K562 (cell line): ENCODE results near the gene PLEKHA6. TPM values are rescaled to one million over a fixed set of nuclear protein-coding genes. Genes with fewer than 3 reads are reported as not detected.

Experiments
- CBFA2T2 ChIP-seq: fragments of 450-650 bp; conservative IDR thresholded peaks from 2 replicates; pipeline ENCODE4 v1.6.1; 2017; ENCODE audit warnings: mild to moderate bottlenecking
- ELF2 ChIP-seq: fragments of 250-450 bp; sonication (Bioruptor Pico); IDR thresholded peaks from 2 replicates; pipeline ENCODE4 v1.5.0; 2021; ENCODE audit warnings: mild to moderate bottlenecking
- ETV6 ChIP-seq, 3 experiments: fragments of 150-350 bp in 1 of 3; sonication (generic) in 1 of 3; formaldehyde crosslinking in 1 of 3; IDR thresholded peaks; 2 replicates each; pipeline versions ENCODE4 v1.6.1 to v1.8.0; 2014 to 2022; ENCODE audit warnings: borderline replicate concordance in 2 of 3, low read depth in 2 of 3, antibody characterized with exemption in 1 of 3, low read length in 1 of 3, mild to moderate bottlenecking in 1 of 3, missing genetic modification reagents in 1 of 3
- JUND ChIP-seq, 2 experiments: IDR thresholded peaks; 2 replicates in 1 of 2; 3 replicates in 1 of 2; pipeline ENCODE4 v1.6.1; 2011; ENCODE audit warnings: borderline replicate concordance in 2 of 2, low read depth in 2 of 2, low read length in 2 of 2, improper control_type of control experiment in 1 of 2, missing biosample characterization in 1 of 2, missing genetic modification characterization in 1 of 2, missing genetic modification reagents in 1 of 2
- MAZ ChIP-seq, 2 experiments: fragments of 450-650 bp in 1 of 2; sonication (generic) in 1 of 2; formaldehyde crosslinking; IDR thresholded peaks in 1 of 2; conservative IDR thresholded peaks in 1 of 2; 2 replicates each; pipeline versions ENCODE4 v1.4.0 to v1.5.0; 2020; ENCODE audit warnings: mild to moderate bottlenecking in 1 of 2, missing genetic modification reagents in 1 of 2
- PTBP1 ChIP-seq: fragments of 200-400 bp; formaldehyde crosslinking; IDR thresholded peaks from 2 replicates; pipeline ENCODE4 v1.6.1; 2017; ENCODE audit warnings: low read depth, low read length
- RBM34 ChIP-seq: fragments of 200-400 bp; formaldehyde crosslinking; IDR thresholded peaks from 2 replicates; pipeline ENCODE4 v1.6.1; 2018; ENCODE audit warnings: low read length, borderline replicate concordance; ENCODE audit not compliant: insufficient read depth
- SMAD4 ChIP-seq: fragments of 250-450 bp; sonication (Bioruptor Pico); conservative IDR thresholded peaks from 2 replicates; pipeline ENCODE4 v1.8.0; 2021; ENCODE audit warnings: inconsistent platforms, mild to moderate bottlenecking, moderate library complexity
- SOX6 ChIP-seq: fragments of 450-650 bp; IDR thresholded peaks from 2 replicates; pipeline ENCODE4 v1.6.1; 2014; ENCODE audit warnings: mild to moderate bottlenecking
- ZBTB11 ChIP-seq, 3 experiments: fragments of 200-800 bp in 1 of 3; fragments of 250-450 bp in 1 of 3; fragments of 450-650 bp in 1 of 3; sonication (Bioruptor Pico) in 1 of 3; sonication (Bioruptor generic) in 1 of 3; formaldehyde crosslinking in 1 of 3; IDR thresholded peaks; 2 replicates each; pipeline versions ENCODE4 v1.6.1 to v1.8.0; 2016 to 2022; ENCODE audit warnings: mild to moderate bottlenecking in 2 of 3, missing genetic modification characterization in 2 of 3, missing compliant biosample characterization in 1 of 3, moderate library complexity in 1 of 3
- ZBTB40 ChIP-seq, 2 experiments: fragments of 450-650 bp in 1 of 2; sonication (generic) in 1 of 2; formaldehyde crosslinking in 1 of 2; IDR thresholded peaks; 2 replicates each; pipeline versions ENCODE4 v1.7.1 to v1.9.0; 2016 to 2022; ENCODE audit warnings: inconsistent platforms in 1 of 2, mild to moderate bottlenecking in 1 of 2, missing genetic modification reagents in 1 of 2
- polyA plus RNA-seq, 8 experiments: library from polyadenylated mRNA; depleted of rRNA in 4 of 8; stranded (reverse) in 5 of 8; unstranded in 3 of 8; fragments of >200 nt; fragmentation: Nextera tagmentation in 2 of 8; fragmentation: Illumina TruSeq in 1 of 8; extraction: Ambion mirVana in 2 of 8; extraction: Trizol in 1 of 8; gene quantifications; 2 replicates each; pipeline versions ENCODE4 v1.2.1 to v1.2.3, GENCODE V29; 2011 to 2014; ENCODE audit warnings: inconsistent platforms in 1 of 8, missing spikeins in 1 of 8
- total RNA-seq, 7 experiments: library from RNA; depleted of rRNA in 6 of 7; stranded (reverse); fragments of >200 nt in 6 of 7; fragmentation: Illumina TruSeq in 2 of 7; extraction: Trizol in 2 of 7; gene quantifications; 2 replicates each; pipeline versions ENCODE4 v1.2.1 to v1.2.3, GENCODE V29; 2011 to 2021; ENCODE audit warnings: low replicate concordance in 1 of 7

PLEKHA6 gene
- total and polyA plus RNA-seq, 9 of the 15 experiments (the other 6 are each of a cell fraction or from before 2014, with no cell fraction given), result under 0.01 to 0.33 (median 0.01) TPM; not detected in 4

- TF ChIP-seq ZBTB40 (IDR thresholded peaks at IDR 0.05) (no peak), ZBTB40 (CRISPR knock-in tag; IDR thresholded peaks at IDR 0.05) (peak; percentile 34; the same call in 1 of the 2 replicates), SOX6 (no peak), MAZ (CRISPR knock-in tag; conservative IDR thresholded peaks at IDR 0.05 in 1 of 2, IDR thresholded peaks at IDR 0.05 in 1 of 2) (peak in 1 of 2 experiments; percentile 25; a peak in 1 of 4 replicates), JUND (IDR thresholded peaks at IDR 0.05; ENCODE audit: borderline replicate concordance, low read depth, low read length) (0 out of 2 replicates have a peak, but pooled peaks have one; percentile 12), JUND (tag; IDR thresholded peaks at IDR 0.05; ENCODE audit: borderline replicate concordance, low read depth, low read length) (no peak), RBM34 (no peak), PTBP1 (no peak), ZBTB11 (CRISPR knock-in tag; IDR thresholded peaks at IDR 0.05) (0 out of 6 replicates have a peak, but pooled peaks of 1 of the 3 experiments have one; percentile 24), ELF2 (no peak), ETV6 (IDR thresholded peaks at IDR 0.05; ENCODE audit: borderline replicate concordance in 1 of 2, low read depth in 2 of 2, low read length in 1 of 2) (no peak), ETV6 (CRISPR knock-in tag; IDR thresholded peaks at IDR 0.05; ENCODE audit: borderline replicate concordance) (no peak), CBFA2T2 (no peak), SMAD4 (no peak)
These were observed 101.3 kb downstream of the PLEKHA6 start (continued) for GRCh38 chr1:204258213-204259115.
